Measurements from ENCODE around the gene SMARCAL1. TPM values are rescaled to one million over a fixed set of nuclear protein-coding genes. Genes with fewer than 3 reads are reported as not detected.

Gene SMARCAL1
- total and polyA plus RNA-seq, 2 of the 4 experiments (the other 2 are of a cell fraction) = 13.6 to 21.0 TPM

Other genes starting within 250 kb of the SMARCAL1 start
- gene MARCHF4, start 40.0 kb upstream of the SMARCAL1 start, total RNA-seq (2012; rRNA removed) = 2.3 and 3.1 TPM in 2 replicates
- gene MARCHF4, start 40.0 kb upstream of the SMARCAL1 start, polyA plus RNA-seq (2012; rRNA removed) = 12.0 and 12.9 TPM in 2 replicates
- gene RPL37A, start 86.4 kb downstream of the SMARCAL1 start, total RNA-seq (2012; rRNA removed) = 341 and 804 TPM in 2 replicates
- gene RPL37A, start 86.4 kb downstream of the SMARCAL1 start, polyA plus RNA-seq (2012; rRNA removed) = 1,504 and 1,572 TPM in 2 replicates
- 33.5 and 36.7 TPM in 2 replicates for gene IGFBP2, start 220.9 kb downstream of the SMARCAL1 start, total RNA-seq (2012; rRNA removed)
- gene IGFBP2, start 220.9 kb downstream of the SMARCAL1 start, polyA plus RNA-seq (2012; rRNA removed) = 236 and 257 TPM in 2 replicates

Measured in IMR-90 (cell line).